Gastrocnemius medialis (tissue), 4 donors: ENCODE data around the gene EFCAB10. TPM values are rescaled to one million over a fixed set of nuclear protein-coding genes. Genes with fewer than 3 reads are reported as not detected.

ENCODE experiments used
- ATAC-seq, 2 donors: fragments of 150-250 bp; one replicate each; pipeline ENCODE4 v1.9.1; 2016
- DNase-seq, 2 donors: peaks; one replicate each; pipeline ENCODE4 v3.0.0-alpha.2; 2019
- H3K27ac ChIP-seq, 4 donors: fragments of 200-600 bp; sonication (generic); 1 replicate in 1 of 4; 2 replicates in 3 of 4; pipeline ENCODE4 v1.5.1; 2016 to 2018; ENCODE audit warnings: mild to moderate bottlenecking in 2 of 4, moderate library complexity in 1 of 4
- H3K27me3 ChIP-seq, 3 donors: fragments of 200-600 bp; sonication (generic) in 2 of 3; 1 replicate in 1 of 3; 2 replicates in 2 of 3; pipeline versions ENCODE4 v1.5.1 to v1.6.0; 2016 to 2019; ENCODE audit warnings: mild to moderate bottlenecking in 1 of 3, moderate library complexity in 1 of 3
- H3K36me3 ChIP-seq, 2 donors: fragments of 200-600 bp; sonication (generic) in 1 of 2; one replicate each; pipeline ENCODE4 v1.5.1; 2017 to 2018
- H3K4me1 ChIP-seq, 2 donors: fragments of 200-600 bp; sonication (generic) in 1 of 2; one replicate each; pipeline ENCODE4 v1.5.1; 2016 to 2017; ENCODE audit warnings: mild to moderate bottlenecking in 2 of 2
- H3K4me3 ChIP-seq, 4 donors: fragments of 200-600 bp; sonication (generic) in 3 of 4; 1 replicate in 1 of 4; 2 replicates in 3 of 4; pipeline ENCODE4 v1.5.1; 2016 to 2019; ENCODE audit warnings: mild to moderate bottlenecking in 2 of 4
- H3K9me3 ChIP-seq, 3 donors: fragments of 200-600 bp; sonication (generic) in 2 of 3; 1 replicate in 1 of 3; 2 replicates in 2 of 3; pipeline ENCODE4 v1.5.1; 2016 to 2019
- CTCF ChIP-seq, 5 experiments: fragments of 450-650 bp in 3 of 5; fragments of 200-600 bp in 2 of 5; sonication (generic) in 2 of 5; IDR thresholded peaks in 4 of 5; conservative IDR thresholded peaks in 1 of 5; 1 replicate in 4 of 5; 2 replicates in 1 of 5; pipeline ENCODE4 v1.5.1; 2016 to 2019; ENCODE audit warnings: antibody characterized with exemption in 5 of 5, mild to moderate bottlenecking in 3 of 5, moderate library complexity in 3 of 5
- POLR2A ChIP-seq, 2 donors: fragments of 450-650 bp; IDR thresholded peaks; one replicate each; pipeline ENCODE4 v1.6.1; 2017; ENCODE audit warnings: antibody characterized with exemption in 2 of 2, mild to moderate bottlenecking in 2 of 2, moderate library complexity in 2 of 2
- in situ Hi-C, 4 donors: fragments of 200-750 bp; cut with MboI; loops; one replicate each; pipeline versions ENCODE4 v1.15.0 to v1.8.0; 2017; ENCODE audit warnings: low sequenced_read_pairs in 4 of 4
- intact Hi-C: fragments of 100-400 bp; cut with DNase I; formaldehyde crosslinking; loops from one replicate; pipeline ENCODE4 v1.15.1; 2023; ENCODE audit warnings: low total_unique reads
- total RNA-seq, 4 donors: library from RNA; depleted of rRNA; stranded (reverse); fragments of >200 nt; gene quantifications; one replicate each; pipeline versions ENCODE4 v1.1.0 to v1.2.3, GENCODE V29; 2016

The EFCAB10 gene
- total RNA-seq, 4 donors from 2014 or later, result not detected

- H3K9me3 ChIP-seq, result no peaks in the 10 kb centered on the region
- peaks cover 0 to 17% of the 10 kb centered on the region in 2 donors for H3K36me3 ChIP-seq
- H3K4me3 ChIP-seq, result no peak overlapping the region
- DNase-seq, result no peak
- TF ChIP-seq CTCF (IDR thresholded peaks at IDR 0.05 in 4 of 5, conservative IDR thresholded peaks at IDR 0.05 in 1 of 5) (no peak), POLR2A (IDR thresholded peaks at IDR 0.05) (no peak)
- peaks cover 0 to 9% of the 10 kb centered on the region in 2 donors for H3K4me1 ChIP-seq
- in situ Hi-C loops (no loop called here), intact Hi-C loops (no loop called here)
- H3K27me3 ChIP-seq, result no peaks in the 10 kb centered on the region
- no peak overlapping the region for H3K27ac ChIP-seq
- ATAC-seq, result no peak
These were observed 40.9 kb upstream of the EFCAB10 start for GRCh38 chr7:105622106-105622731.

- Histone ChIP-seq H3K4me3 (no peak overlapping the region), H3K36me3 (peaks cover 0 to 17% of the 10 kb centered on the region in 2 donors), H3K27me3 (no peaks in the 10 kb centered on the region), H3K4me1 (peaks cover 0 to 10% of the 10 kb centered on the region in 2 donors), H3K9me3 (no peaks in the 10 kb centered on the region), H3K27ac (no peak overlapping the region)
- in situ Hi-C loops, result no loop called here
- DNase-seq (peak in 1 of 2 donors; percentile 18), ATAC-seq (no peak)
- intact Hi-C loops, result no loop called here
- TF ChIP-seq CTCF (IDR thresholded peaks at IDR 0.05 in 4 of 5, conservative IDR thresholded peaks at IDR 0.05 in 1 of 5), result no peak
These were observed 40.3 kb upstream of the EFCAB10 start for GRCh38 chr7:105621617-105622016.

GRCh38 chr7:105621176-105621575, 39.9 kb upstream of the EFCAB10 start:
- in situ Hi-C loops (no loop called here), intact Hi-C loops (no loop called here)
- H3K4me1 ChIP-seq, result peaks cover 0 to 10% of the 10 kb centered on the region in 2 donors
- H3K27ac ChIP-seq, result no peak overlapping the region
- H3K27me3 ChIP-seq, result no peaks in the 10 kb centered on the region
- ATAC-seq, result no peak
- H3K9me3 ChIP-seq, result no peaks in the 10 kb centered on the region
- H3K4me3 ChIP-seq, result no peak overlapping the region
- no peak for DNase-seq
- TF ChIP-seq POLR2A (IDR thresholded peaks at IDR 0.05), result no peak
- TF ChIP-seq CTCF (IDR thresholded peaks at IDR 0.05 in 4 of 5, conservative IDR thresholded peaks at IDR 0.05 in 1 of 5), result no peak
- H3K36me3 ChIP-seq, result peaks cover 0 to 17% of the 10 kb centered on the region in 2 donors

GRCh38 chr7:105619590-105619989, 38.3 kb upstream of the EFCAB10 start:
- no peaks in the 10 kb centered on the region for H3K27me3 ChIP-seq
- TF ChIP-seq POLR2A (IDR thresholded peaks at IDR 0.05), result no peak
- no peak for TF ChIP-seq CTCF (IDR thresholded peaks at IDR 0.05 in 4 of 5, conservative IDR thresholded peaks at IDR 0.05 in 1 of 5)
- peaks cover 0 to 17% of the 10 kb centered on the region in 2 donors for H3K36me3 ChIP-seq
- DNase-seq (no peak), ATAC-seq (no peak)
- peaks cover 0 to 10% of the 10 kb centered on the region in 2 donors for H3K4me1 ChIP-seq
- in situ Hi-C loops, result no loop called here
- intact Hi-C loops, result no loop called here
- no peak overlapping the region for H3K4me3 ChIP-seq
- no peak overlapping the region for H3K27ac ChIP-seq
- H3K9me3 ChIP-seq, result no peaks in the 10 kb centered on the region

- ATAC-seq, result peak; percentile 55 to 81
- peaks cover 0 to 14% of the 10 kb centered on the region in 2 donors for H3K36me3 ChIP-seq
These were observed 36.7 kb upstream of the EFCAB10 start for GRCh38 chr7:105618016-105618296.

More at GRCh38 chr7:105618016-105618296, 36.7 kb upstream of the EFCAB10 start:
- TF ChIP-seq POLR2A (IDR thresholded peaks at IDR 0.05), result no peak
- TF ChIP-seq CTCF (IDR thresholded peaks at IDR 0.05 in 4 of 5, conservative IDR thresholded peaks at IDR 0.05 in 1 of 5), result no peak
- Histone ChIP-seq H3K27ac (peak overlapping the region in 3 of 4 donors; percentile 35 to 59 (median 52)), H3K4me3 (no peak overlapping the region), H3K27me3 (no peaks in the 10 kb centered on the region), H3K9me3 (no peaks in the 10 kb centered on the region), H3K4me1 (peaks cover 0 to 10% of the 10 kb centered on the region in 2 donors)
- in situ Hi-C loops (no loop called here), intact Hi-C loops (no loop called here)
- peak in 1 of 2 donors; percentile 32 for DNase-seq
